Right lobe of liver (tissue), 4 donors: ENCODE data around the gene BLVRB.

ENCODE experiments used
- POLR2A ChIP-seq: fragments of 450-650 bp; IDR thresholded peaks from one replicate; pipeline ENCODE4 v1.6.1; 2017; ENCODE audit warnings: antibody characterized with exemption, mild to moderate bottlenecking
- TF ChIP-seq, protein P1 (sequence below), 4 donors: fragments of 200-600 bp in 3 of 4; fragments of 450-650 bp in 1 of 4; IDR thresholded peaks; one replicate each; pipeline versions ENCODE4 v1.5.1 to v1.8.0; 2016 to 2022; ENCODE audit warnings: antibody characterized with exemption in 4 of 4, mild to moderate bottlenecking in 2 of 4
- donor health status: DM: no; HTN: no; CAD: no.
- donor health status: DM: no; HTN: no; CAD: no.
- donor health status: DM: no; HTN: yes; CAD: no.

DNA sequence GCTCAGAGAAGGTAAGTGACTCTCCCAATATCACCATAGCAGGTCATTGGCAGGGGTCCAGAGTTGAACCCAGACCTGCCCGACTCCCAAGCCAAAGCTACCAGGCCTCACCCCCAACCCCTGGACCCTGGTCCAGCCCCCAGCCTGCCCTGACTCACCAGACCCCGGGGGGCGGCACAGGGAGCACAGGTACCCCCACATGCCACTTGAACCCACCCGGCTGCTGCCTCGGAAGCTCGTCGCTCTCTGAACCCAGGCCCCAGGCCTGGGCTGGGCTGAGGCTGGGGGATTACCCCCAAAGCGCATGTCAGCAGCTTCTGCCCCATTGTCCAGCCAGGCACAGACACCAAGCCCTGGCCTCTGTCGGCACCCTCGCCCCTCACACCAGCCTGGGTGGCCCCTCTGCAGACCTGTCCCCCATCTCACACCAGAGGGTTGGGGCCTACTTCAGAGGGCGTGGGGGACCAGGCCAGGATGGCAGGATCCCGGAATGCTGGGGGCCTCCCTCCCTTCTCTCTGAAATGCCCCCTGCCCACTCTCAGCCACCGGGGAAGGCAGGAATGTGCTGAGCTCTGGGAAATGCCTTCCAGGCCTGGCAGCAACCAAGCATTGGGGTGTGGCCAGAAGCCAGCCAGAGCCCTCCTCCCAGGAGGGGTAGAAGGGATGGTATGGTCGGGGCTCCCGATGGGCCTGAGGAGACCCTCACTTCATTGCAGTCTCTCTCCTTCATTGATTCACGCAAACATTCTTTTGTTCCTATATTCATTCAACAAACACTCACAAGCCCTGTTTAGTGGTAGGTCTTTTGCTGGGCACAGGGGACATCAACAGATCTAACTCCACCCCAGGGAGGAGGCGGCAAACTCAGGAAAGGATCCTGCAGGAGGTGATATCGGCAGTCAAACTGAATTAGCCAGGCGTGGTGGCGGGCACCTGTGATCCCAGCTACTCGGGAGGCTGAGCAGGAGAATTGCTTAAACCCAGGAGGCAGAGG is 50.7 kb downstream of the BLVRB start:
- no peak for TF ChIP-seq POLR2A
- TF ChIP-seq, protein P1, sequence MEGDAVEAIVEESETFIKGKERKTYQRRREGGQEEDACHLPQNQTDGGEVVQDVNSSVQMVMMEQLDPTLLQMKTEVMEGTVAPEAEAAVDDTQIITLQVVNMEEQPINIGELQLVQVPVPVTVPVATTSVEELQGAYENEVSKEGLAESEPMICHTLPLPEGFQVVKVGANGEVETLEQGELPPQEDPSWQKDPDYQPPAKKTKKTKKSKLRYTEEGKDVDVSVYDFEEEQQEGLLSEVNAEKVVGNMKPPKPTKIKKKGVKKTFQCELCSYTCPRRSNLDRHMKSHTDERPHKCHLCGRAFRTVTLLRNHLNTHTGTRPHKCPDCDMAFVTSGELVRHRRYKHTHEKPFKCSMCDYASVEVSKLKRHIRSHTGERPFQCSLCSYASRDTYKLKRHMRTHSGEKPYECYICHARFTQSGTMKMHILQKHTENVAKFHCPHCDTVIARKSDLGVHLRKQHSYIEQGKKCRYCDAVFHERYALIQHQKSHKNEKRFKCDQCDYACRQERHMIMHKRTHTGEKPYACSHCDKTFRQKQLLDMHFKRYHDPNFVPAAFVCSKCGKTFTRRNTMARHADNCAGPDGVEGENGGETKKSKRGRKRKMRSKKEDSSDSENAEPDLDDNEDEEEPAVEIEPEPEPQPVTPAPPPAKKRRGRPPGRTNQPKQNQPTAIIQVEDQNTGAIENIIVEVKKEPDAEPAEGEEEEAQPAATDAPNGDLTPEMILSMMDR (IDR thresholded peaks at IDR 0.05) = no peak
